GM19452 (cell line): ENCODE measurements around the gene NUP98.
"Not testable (repeated sequence)": the region's sequence is repeated elsewhere in the genome, so short reads cannot be mapped to it uniquely, and the experiment has no call there.

Experiments
- ATAC-seq: cut with Tn5 transposase; IDR thresholded peaks from one replicate; pipeline ENCODE4 v1.9.1; 2021; ENCODE audit not compliant: unreplicated experiment

NUP98 gene

GRCh38 chr11:3679077-3679476, 118.3 kb downstream of the NUP98 start:
- no peak for ATAC-seq

GRCh38 chr11:3675971-3676370, 121.4 kb downstream of the NUP98 start:
- no peak for ATAC-seq

- ATAC-seq: no peak
Measured at GRCh38 chr11:3674189-3674588, 123.2 kb downstream of the NUP98 start.

DNA sequence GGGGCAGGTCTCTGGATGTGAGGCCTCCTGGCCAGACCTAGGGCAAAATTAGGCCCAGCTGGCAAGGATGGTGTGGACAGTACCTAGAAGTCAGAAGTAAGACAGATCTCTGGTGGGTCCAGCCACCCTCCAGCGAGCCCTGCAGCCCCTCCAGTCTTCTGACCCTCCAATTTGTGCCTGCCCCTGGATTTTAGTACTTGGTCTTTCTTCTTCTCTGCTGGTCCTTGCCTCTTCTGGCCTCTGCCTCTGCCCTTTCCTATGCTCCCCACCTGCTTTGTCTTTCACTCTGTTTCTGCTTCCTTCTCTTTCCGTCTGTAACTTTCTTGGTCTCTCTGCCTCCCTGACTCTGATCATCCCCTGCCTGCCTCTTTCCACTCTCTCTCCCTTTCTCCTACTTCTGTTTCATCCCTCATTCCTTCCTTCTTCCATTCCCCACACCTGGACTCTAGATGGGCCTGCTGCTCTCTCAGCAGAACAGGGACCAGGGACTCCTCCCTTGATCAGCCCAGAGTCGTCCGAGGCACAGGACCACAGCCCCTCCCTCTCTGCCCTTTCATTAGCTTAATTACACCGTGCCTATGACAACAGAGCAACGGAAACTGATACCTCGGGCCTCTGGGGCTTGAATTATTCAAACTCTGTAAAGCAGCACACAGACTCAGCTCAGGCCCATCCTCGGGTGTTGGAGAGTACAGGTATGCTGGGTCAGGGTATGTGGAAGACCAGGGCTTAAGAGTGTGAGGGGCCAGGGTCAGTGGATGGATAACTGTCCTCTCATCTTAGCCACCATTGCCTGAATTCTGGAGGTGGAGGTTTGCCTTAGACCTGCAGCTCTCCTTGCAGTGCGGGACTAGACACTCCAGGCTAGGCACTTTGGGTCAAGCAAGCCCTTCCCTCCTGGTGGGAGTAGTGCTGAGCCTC, 125.8 kb downstream of the NUP98 start, which contains the start of gene CHRNA10:
Gene CHRNA10, minus strand, starts transcription at position 51 of the 921 bp plus-strand sequence. CDS start 72 bp downstream, outside the sequence.
- ATAC-seq: no peak

- no peak for ATAC-seq
Measured at GRCh38 chr11:3669742-3670183, 127.6 kb downstream of the NUP98 start.

DNA sequence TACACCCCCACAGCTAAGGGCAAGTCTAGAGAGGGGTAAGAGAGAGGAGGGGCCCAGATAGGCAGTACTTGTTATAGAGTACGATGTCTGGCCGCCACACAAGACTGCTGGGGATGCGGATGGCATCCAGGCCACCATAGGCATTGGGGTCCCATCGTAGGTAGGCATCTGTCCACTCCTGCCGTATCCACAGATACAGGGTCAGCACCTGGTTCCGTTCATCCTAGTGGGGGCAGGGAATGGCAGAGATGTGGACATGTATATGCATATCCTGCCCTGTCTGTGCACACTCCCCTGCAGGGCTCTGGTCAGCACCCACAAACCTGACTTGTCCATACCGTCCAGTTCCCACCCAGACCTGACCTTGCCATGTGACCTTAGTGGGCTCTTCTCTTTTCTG, 128.2 kb downstream of the NUP98 start:
- ATAC-seq: no peak

DNA sequence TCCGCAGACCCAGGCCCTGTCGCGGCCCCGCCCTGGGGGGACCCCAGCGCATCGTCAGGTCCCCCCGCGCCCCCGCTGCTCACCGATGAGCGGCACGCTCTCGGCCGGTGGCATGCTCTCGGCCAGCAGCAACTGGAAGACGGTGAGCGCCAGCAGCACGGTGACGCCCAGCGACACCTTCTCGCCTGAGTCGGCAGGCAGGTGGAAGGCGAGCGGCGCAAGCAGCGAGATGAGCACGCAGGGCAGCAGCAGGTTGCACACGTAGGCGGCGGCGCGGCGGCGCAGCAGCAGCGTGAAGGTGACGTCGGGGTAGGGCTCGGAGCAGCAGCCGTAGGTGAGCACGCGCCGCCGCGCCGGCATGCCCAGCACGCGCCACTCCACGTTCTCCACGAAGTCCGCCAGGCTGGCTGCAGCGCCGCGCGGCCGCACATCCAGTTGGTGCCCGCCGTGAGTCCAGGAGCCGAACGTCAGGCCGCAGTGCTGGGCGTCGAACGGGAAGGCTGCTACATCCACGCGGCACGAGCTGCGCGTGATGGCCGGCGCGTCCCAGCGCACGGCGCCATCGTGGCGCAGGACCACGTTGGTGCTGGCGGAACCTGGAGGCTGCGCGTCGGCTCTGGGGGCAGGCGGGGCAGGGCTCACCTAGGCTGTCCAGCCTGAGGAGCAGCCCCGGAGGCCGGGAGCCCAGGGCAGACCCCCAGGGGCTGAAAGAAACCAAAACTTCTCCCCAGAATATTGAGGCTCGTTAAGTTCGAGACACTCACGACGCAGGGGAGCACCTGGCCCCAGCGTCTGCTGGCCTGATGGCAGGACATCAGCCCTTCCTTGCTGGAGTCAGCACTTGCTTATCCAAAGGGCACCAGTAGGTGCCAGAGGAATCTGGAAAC, 130.0 kb downstream of the NUP98 start:
- no peak for ATAC-seq

DNA sequence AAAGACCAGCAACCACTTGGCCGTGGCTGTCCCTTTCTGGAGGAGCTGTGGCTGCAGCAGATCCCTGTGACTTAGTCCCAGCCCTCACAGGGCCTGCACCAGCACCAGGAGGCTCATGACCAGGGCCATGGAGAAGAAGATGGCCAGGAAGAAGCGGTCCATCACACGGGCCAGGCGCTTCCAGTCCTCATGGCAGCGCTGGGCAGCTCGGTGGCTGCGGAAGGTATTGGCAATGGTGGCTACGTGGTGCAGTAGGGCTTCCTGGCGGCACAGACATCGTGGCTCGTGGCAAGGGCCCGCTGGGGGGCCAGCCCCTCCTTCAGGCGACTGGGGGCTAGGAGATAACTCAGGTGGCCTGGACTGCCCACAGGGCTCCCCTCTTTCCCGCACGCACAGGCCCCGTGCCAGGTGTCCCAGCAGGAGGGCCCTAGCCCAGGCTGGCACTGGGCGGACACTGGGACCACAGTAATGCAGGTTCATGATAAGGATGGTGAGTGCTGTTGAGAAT, 131.3 kb downstream of the NUP98 start:
- ATAC-seq: no peak

DNA sequence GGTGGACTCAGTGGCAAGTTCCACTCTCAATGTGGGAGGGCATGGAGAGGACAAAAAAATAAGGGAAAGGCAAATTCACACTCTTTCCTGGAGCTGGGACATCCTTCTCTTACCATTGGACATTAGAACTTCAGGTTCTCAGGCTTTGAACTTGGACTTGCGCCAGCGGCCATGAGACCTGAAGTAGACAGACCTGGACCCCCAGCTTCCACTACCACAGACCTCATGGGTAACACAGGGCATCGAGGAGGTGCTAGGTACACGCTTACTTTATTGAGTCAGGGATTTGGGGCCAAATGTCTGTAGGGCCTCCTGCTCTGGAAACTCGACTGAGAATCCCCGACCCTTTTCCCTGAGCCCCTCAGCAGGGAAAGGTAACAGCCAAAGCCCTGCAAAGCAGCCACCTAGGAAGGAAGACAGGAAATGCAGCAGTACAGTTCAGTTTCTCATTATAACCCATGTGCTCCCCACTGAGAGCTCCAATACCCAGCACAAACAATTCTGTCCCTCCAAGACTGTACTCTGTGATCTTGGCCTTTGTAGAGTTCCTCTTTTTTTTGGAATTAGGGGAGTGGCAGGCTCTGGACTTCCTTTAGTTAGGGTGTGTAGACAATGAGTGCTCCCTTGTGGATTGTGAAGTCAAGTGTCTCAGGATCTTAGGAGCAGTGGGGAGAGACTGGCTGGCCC, 131.9 kb downstream of the NUP98 start:
- ATAC-seq: no peak

- ATAC-seq: no peak
Measured at GRCh38 chr11:3664032-3664630, 133.2 kb downstream of the NUP98 start.

DNA sequence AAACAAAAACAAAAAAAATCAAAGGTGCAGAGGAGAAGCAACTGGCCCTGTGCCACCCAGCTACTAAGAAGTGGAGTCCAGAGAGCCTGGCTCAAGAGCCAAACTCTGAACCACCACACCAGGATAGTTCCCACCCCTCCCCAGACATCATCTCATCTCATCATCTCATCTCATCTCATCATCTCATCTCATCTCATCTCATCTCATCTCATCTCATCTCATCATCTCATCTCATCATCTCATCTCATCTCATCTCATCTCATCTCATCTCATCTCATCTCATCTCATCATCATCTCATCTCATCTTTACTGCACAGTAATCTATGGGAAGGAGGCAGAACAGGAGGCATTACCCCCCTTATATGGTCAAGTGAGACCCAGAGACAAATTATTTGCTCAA, 134.5 kb downstream of the NUP98 start:
- ATAC-seq: no peak

- no peak for ATAC-seq
Measured at GRCh38 chr11:3660960-3661359, 136.4 kb downstream of the NUP98 start.

- no peak for ATAC-seq
Measured at GRCh38 chr11:3659595-3660515, 137.5 kb downstream of the NUP98 start.

DNA sequence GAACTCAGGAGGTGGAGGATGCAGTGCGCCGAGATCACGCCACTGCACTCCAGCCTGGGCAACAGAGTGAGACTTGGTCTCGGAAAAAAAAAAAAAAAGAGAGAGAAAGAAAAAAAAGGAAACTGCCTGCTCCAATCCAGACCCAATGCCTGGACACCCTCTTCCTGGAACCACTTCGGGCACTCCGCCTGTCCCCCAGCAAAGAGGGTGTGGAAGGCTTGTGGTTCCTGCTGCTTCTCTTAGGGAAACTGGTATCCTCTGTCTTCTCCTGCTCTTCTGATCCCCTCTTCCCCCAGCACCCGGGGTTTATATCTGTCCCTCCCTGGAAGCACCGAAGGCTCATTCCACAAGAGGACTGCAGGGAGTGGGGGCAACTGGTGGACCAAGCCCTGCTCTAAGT, 139.1 kb downstream of the NUP98 start:
- no peak for ATAC-seq

DNA sequence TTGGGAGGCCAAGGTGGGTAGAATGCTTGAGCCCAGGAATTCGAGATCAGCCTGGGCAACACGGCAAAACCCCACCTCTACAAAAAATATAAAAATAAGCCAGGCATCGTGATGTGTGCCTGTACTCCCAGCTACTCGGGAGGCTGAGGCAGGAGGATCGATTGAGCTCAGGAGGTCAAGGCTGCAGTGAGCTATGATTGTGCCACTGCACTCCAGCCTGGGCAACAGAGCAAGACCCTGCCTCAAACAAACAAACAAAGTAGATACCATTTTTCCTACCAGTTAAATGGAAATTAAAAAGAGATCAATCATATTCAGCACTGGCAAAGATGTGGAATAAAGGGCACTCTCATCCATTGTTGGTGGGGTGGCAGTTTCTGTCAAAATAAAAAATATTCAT, 140.0 kb downstream of the NUP98 start:
- not testable (repeated sequence) for ATAC-seq

GRCh38 chr11:3655547-3655946, 141.8 kb downstream of the NUP98 start:
- ATAC-seq: no peak

DNA sequence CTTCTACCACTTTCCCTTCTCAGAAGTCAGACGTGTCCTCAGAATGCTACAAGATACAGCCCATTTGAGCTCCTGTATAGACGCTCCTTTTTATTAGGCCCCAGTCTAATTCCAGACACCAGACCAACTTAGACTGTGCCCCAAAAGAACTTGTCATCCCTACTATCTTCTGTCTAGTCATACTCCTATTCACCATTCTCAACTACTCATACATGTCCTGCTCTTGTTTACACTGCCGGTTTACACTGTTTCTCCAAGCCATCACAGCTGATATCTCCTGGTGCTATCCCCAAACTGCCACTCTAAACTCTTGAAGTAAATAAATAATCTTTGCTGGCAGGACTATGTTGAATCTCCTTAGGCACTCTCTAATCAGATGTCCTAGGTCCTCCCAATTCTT, 144.8 kb downstream of the NUP98 start:
- not testable (repeated sequence) for ATAC-seq

DNA sequence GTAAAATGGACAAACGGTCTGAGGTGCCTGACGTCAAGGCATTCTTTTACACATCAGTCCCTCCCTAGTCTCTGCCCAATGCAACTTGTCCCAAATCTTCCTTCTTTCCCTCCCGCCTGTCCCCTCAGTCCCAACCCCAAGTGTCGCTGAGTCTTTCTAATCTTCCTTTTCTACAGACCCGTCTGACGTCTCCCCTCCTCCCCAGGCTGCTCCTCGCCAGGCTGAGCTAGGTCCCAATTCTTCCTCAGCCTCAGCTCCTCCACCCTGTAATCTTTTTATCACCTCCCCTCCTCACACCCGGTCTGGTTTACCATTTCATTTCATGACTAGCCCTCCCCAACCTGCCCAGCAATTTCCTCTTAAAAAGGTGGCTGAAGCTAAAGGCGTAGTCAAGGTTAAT, 148.0 kb downstream of the NUP98 start:
- not testable (repeated sequence) for ATAC-seq

- not testable (repeated sequence) for ATAC-seq
Measured at GRCh38 chr11:3648843-3649242, 148.5 kb downstream of the NUP98 start.
